Liver (tissue), 9 donors: ENCODE results near the gene CHAC1. TPM values are rescaled to one million over a fixed set of nuclear protein-coding genes. Genes with fewer than 3 reads are reported as not detected.

Experiments
- DNase-seq: peaks from one replicate; pipeline ENCODE4 v3.0.0-alpha.2; 2017; ENCODE audit warnings: low spot score
- H3K27ac ChIP-seq, 2 donors: one replicate each; pipeline ENCODE4 v1.7.0; 2013; ENCODE audit warnings: inconsistent platforms in 2 of 2, low read length in 2 of 2, control low read depth in 1 of 2, low read depth in 1 of 2, mild to moderate bottlenecking in 1 of 2
- H3K27me3 ChIP-seq, 4 donors: one replicate each; pipeline versions ENCODE4 v1.6.1 to v1.7.0; 2013; ENCODE audit warnings: low read length in 3 of 4, inconsistent platforms in 1 of 4, mild to moderate bottlenecking in 1 of 4, moderate library complexity in 1 of 4; ENCODE audit not compliant: control insufficient read depth in 4 of 4, insufficient read depth in 4 of 4
- H3K36me3 ChIP-seq, 4 donors: one replicate each; pipeline versions ENCODE4 v1.6.1 to v1.7.0; 2013; ENCODE audit warnings: low read length in 3 of 4, mild to moderate bottlenecking in 3 of 4, low read depth in 1 of 4, moderate library complexity in 1 of 4; ENCODE audit not compliant: control insufficient read depth in 4 of 4, insufficient read depth in 3 of 4
- H3K4me1 ChIP-seq, 4 donors: one replicate each; pipeline versions ENCODE4 v1.6.1 to v1.7.0; 2013; ENCODE audit warnings: low read length in 3 of 4, mild to moderate bottlenecking in 3 of 4, moderate library complexity in 1 of 4; ENCODE audit not compliant: control insufficient read depth in 4 of 4, insufficient read depth in 4 of 4
- H3K4me3 ChIP-seq, 3 donors: one replicate each; pipeline versions ENCODE4 v1.6.1 to v1.7.0; 2013; ENCODE audit warnings: low read length in 3 of 3, control low read depth in 1 of 3, low read depth in 1 of 3, mild to moderate bottlenecking in 1 of 3
- H3K9ac ChIP-seq, 2 donors: one replicate each; pipeline ENCODE4 v1.7.0; 2013; ENCODE audit warnings: low read length in 2 of 2, mild to moderate bottlenecking in 2 of 2, moderate library complexity in 2 of 2, control low read depth in 1 of 2, low read depth in 1 of 2
- H3K9me3 ChIP-seq, 4 donors: one replicate each; pipeline versions ENCODE4 v1.6.1 to v1.7.0; 2013; ENCODE audit warnings: low read length in 3 of 4; ENCODE audit not compliant: control insufficient read depth in 4 of 4
- ATF3 ChIP-seq: IDR thresholded peaks from 2 replicates; pipeline ENCODE4 v1.6.1; 2016; ENCODE audit warnings: antibody characterized with exemption
- CTCF ChIP-seq: fragments of 150-350 bp; IDR thresholded peaks from 2 replicates; pipeline ENCODE4 v1.5.1; 2017; ENCODE audit warnings: improper control_type of control experiment, low read depth, low read length; ENCODE audit not compliant: missing input control
- EGR1 ChIP-seq, 2 donors: IDR thresholded peaks; 2 replicates each; pipeline ENCODE4 v1.6.1; 2016 to 2018; ENCODE audit warnings: antibody characterized with exemption in 2 of 2, low read depth in 2 of 2
- FOXA2 ChIP-seq: IDR thresholded peaks from 2 replicates; pipeline ENCODE4 v1.6.1; 2016; ENCODE audit warnings: antibody characterized with exemption
- GABPA ChIP-seq, 2 donors: IDR thresholded peaks in 1 of 2; conservative IDR thresholded peaks in 1 of 2; 2 replicates each; pipeline ENCODE4 v1.6.1; 2016; ENCODE audit warnings: antibody characterized with exemption in 2 of 2, mild to moderate bottlenecking in 1 of 2, moderate library complexity in 1 of 2
- HNF4A ChIP-seq, 2 donors: conservative IDR thresholded peaks; 2 replicates each; pipeline ENCODE4 v1.6.1; 2016; ENCODE audit warnings: antibody characterized with exemption in 2 of 2, mild to moderate bottlenecking in 2 of 2
- HNF4G ChIP-seq: IDR thresholded peaks from 2 replicates; pipeline ENCODE4 v1.6.1; 2016; ENCODE audit warnings: antibody characterized with exemption
- JUND ChIP-seq, 2 donors: IDR thresholded peaks; 2 replicates each; pipeline ENCODE4 v1.6.1; 2016; ENCODE audit warnings: antibody characterized with exemption in 2 of 2
- MAX ChIP-seq: IDR thresholded peaks from 2 replicates; pipeline ENCODE4 v1.6.1; 2016; ENCODE audit warnings: antibody characterized with exemption
- NR2F2 ChIP-seq: IDR thresholded peaks from 2 replicates; pipeline ENCODE4 v1.6.1; 2016; ENCODE audit warnings: antibody characterized with exemption
- RAD21 ChIP-seq, 2 donors: IDR thresholded peaks; 2 replicates each; pipeline ENCODE4 v1.6.1; 2016; ENCODE audit warnings: antibody characterized with exemption in 2 of 2, mild to moderate bottlenecking in 2 of 2
- RXRA ChIP-seq, 2 donors: IDR thresholded peaks; 2 replicates each; pipeline ENCODE4 v1.6.1; 2017 to 2018; ENCODE audit warnings: antibody characterized with exemption in 2 of 2, mild to moderate bottlenecking in 1 of 2
- TAF1 ChIP-seq: conservative IDR thresholded peaks from 2 replicates; pipeline ENCODE4 v1.6.1; 2016; ENCODE audit warnings: antibody characterized with exemption, mild to moderate bottlenecking
- YY1 ChIP-seq: IDR thresholded peaks from 2 replicates; pipeline ENCODE4 v1.6.1; 2016; ENCODE audit warnings: antibody characterized with exemption, mild to moderate bottlenecking
- ZBTB33 ChIP-seq: IDR thresholded peaks from 2 replicates; pipeline ENCODE4 v1.6.1; 2016; ENCODE audit warnings: antibody characterized with exemption
- WGBS: extraction: QIAGEN DNeasy Blood & Tissue Kit; methylation state at CpG from one replicate; pipeline ENCODE4 v1.1.7; 2013; 5-methylcytosine and 5-hydroxymethylcytosine counted together
- polyA plus RNA-seq, 2 donors: library from polyadenylated mRNA; stranded (reverse) in 1 of 2; unstranded in 1 of 2; fragments of 200-250 nt in 1 of 2; fragments of >200 nt in 1 of 2; fragmentation: Nextera tagmentation in 1 of 2; extraction: Ambion mirVana in 1 of 2; gene quantifications; one replicate each; pipeline versions ENCODE4 v1.2.1 to v1.2.3, GENCODE V29; 2013 to 2015
- total RNA-seq, 2 donors: library from RNA; depleted of rRNA; stranded (reverse); fragments of >200 nt; gene quantifications; one replicate each; pipeline ENCODE4 v1.2.3, GENCODE V29; 2014
- TF ChIP-seq, protein P1 (sequence below): IDR thresholded peaks from 2 replicates; pipeline ENCODE4 v1.6.1; 2016; ENCODE audit warnings: antibody characterized with exemption, mild to moderate bottlenecking
- donor health status: healthy.
- donor health status: healthy.
- donor health status: healthy.
- donor health status: healthy.
- donor health status: healthy.

Gene CHAC1
- total and polyA plus RNA-seq, 4 donors = 0.19 to 3.5 (median 1.1) TPM

- TF ChIP-seq YY1 = no peak
- TF ChIP-seq ZBTB33 = no peak
- TF ChIP-seq TAF1 = no peak
Observed at GRCh38 chr15:40933517-40933902, 19.8 kb upstream of the CHAC1 start (continued).

DNA sequence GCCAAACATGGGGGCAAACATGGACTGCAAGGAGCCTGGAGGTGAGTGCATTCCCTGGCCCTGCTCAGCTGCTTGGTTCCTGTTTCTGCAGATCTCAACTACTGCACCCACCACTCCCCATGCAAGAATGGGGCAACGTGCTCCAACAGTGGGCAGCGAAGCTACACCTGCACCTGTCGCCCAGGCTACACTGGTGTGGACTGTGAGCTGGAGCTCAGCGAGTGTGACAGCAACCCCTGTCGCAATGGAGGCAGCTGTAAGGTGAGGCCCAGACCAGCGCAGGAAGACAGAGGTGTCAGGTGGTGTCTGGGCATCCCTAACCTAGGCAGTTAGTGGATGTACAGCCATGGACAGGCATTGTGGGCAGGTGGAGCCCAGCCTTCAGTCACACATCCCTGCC lies 18.8 kb upstream of the CHAC1 start:
- DNase-seq = no peak
- Histone ChIP-seq H3K27ac (no peak overlapping the region), H3K36me3 (no peaks in the 10 kb centered on the region), H3K9me3 (no peaks in the 10 kb centered on the region), H3K4me1 (peaks cover 19 to 69% (median 54%) of the 10 kb centered on the region in 4 donors), H3K27me3 (no peaks in the 10 kb centered on the region), H3K4me3 (no peak overlapping the region), H3K9ac (no peak overlapping the region)
- TF ChIP-seq YY1 (no peak), JUND (IDR thresholded peaks at IDR 0.05) (no peak), ATF3 (no peak), NR2F2 (no peak), RXRA (IDR thresholded peaks at IDR 0.05) (no peak), HNF4A (conservative IDR thresholded peaks at IDR 0.05) (no peak), TAF1 (no peak)
- 89% methylated on average over 6 of the region's 6 CpGs for WGBS

- H3K4me3 ChIP-seq = no peak overlapping the region
- WGBS = 76% methylated on average over 31 of the region's 31 CpGs
- H3K9ac ChIP-seq = no peak overlapping the region
- H3K27me3 ChIP-seq = no peaks in the 10 kb centered on the region
- H3K9me3 ChIP-seq = no peaks in the 10 kb centered on the region
- TF ChIP-seq JUND (IDR thresholded peaks at IDR 0.05) (no peak), HNF4A (conservative IDR thresholded peaks at IDR 0.05) (no peak), HNF4G (no peak), ATF3 (no peak), EGR1 (IDR thresholded peaks at IDR 0.05; ENCODE audit: low read depth in 2 of 2) (no peak), TAF1 (no peak), GABPA (IDR thresholded peaks at IDR 0.05 in 1 of 2, conservative IDR thresholded peaks at IDR 0.05 in 1 of 2) (no peak), MAX (no peak), NR2F2 (no peak), FOXA2 (no peak), RXRA (IDR thresholded peaks at IDR 0.05) (no peak), RAD21 (IDR thresholded peaks at IDR 0.05) (no peak), CTCF (no peak), ZBTB33 (no peak)
- TF ChIP-seq, protein P1, sequence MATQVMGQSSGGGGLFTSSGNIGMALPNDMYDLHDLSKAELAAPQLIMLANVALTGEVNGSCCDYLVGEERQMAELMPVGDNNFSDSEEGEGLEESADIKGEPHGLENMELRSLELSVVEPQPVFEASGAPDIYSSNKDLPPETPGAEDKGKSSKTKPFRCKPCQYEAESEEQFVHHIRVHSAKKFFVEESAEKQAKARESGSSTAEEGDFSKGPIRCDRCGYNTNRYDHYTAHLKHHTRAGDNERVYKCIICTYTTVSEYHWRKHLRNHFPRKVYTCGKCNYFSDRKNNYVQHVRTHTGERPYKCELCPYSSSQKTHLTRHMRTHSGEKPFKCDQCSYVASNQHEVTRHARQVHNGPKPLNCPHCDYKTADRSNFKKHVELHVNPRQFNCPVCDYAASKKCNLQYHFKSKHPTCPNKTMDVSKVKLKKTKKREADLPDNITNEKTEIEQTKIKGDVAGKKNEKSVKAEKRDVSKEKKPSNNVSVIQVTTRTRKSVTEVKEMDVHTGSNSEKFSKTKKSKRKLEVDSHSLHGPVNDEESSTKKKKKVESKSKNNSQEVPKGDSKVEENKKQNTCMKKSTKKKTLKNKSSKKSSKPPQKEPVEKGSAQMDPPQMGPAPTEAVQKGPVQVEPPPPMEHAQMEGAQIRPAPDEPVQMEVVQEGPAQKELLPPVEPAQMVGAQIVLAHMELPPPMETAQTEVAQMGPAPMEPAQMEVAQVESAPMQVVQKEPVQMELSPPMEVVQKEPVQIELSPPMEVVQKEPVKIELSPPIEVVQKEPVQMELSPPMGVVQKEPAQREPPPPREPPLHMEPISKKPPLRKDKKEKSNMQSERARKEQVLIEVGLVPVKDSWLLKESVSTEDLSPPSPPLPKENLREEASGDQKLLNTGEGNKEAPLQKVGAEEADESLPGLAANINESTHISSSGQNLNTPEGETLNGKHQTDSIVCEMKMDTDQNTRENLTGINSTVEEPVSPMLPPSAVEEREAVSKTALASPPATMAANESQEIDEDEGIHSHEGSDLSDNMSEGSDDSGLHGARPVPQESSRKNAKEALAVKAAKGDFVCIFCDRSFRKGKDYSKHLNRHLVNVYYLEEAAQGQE = no peak
- DNase-seq = no peak
- H3K27ac ChIP-seq = peak overlapping the region; percentile 42 to 53
- H3K4me1 ChIP-seq = peaks cover 16 to 58% (median 45%) of the 10 kb centered on the region in 4 donors
- H3K36me3 ChIP-seq = no peaks in the 10 kb centered on the region
Observed at GRCh38 chr15:40936234-40936708, 17.0 kb upstream of the CHAC1 start.
